Neural cell (in vitro differentiated cells): ENCODE measurements around the gene EBF3. TPM values are rescaled to one million over a fixed set of nuclear protein-coding genes. Genes with fewer than 3 reads are reported as not detected.
A peak's percentile ranks its signal among the peaks of the same experiment; 100 is the strongest.

ENCODE experiments used
- H2AFZ ChIP-seq: fragments of 200-600, 300-800 bp; sonication (generic), shearing (Covaris generic); 2 replicates; pipeline ENCODE4 v1.6.0; 2014; ENCODE audit warnings: low read depth, mild to moderate bottlenecking, antibody characterized with exemption, low read length, moderate library complexity
- H3F3A ChIP-seq: fragments of 200-600 bp; shearing (Covaris generic); 2 replicates; pipeline ENCODE4 v1.6.1; 2016; ENCODE audit warnings: mild to moderate bottlenecking, moderate library complexity, mixed read lengths, antibody characterized with exemption, low read length; ENCODE audit not compliant: insufficient read depth, poor library complexity, severe bottlenecking
- H3K27ac ChIP-seq: fragments of 200-600, 300-800 bp; sonication (generic), shearing (Covaris generic); 2 replicates; pipeline ENCODE4 v1.5.1; 2014; ENCODE audit warnings: mild to moderate bottlenecking, low read length, moderate library complexity
- H3K27me3 ChIP-seq: fragments of 300-800, 200-600 bp; sonication (generic), shearing (Covaris generic); 2 replicates; pipeline ENCODE4 v1.6.0; 2014; ENCODE audit warnings: mild to moderate bottlenecking, low read depth, low read length, moderate library complexity; ENCODE audit not compliant: insufficient read depth
- H3K36me3 ChIP-seq: fragments of 300-800, 200-600 bp; sonication (generic), shearing (Covaris generic); 2 replicates; pipeline ENCODE4 v1.5.1; 2014; ENCODE audit warnings: mild to moderate bottlenecking, antibody characterized with exemption, low read length, moderate library complexity; ENCODE audit not compliant: insufficient read depth
- H3K4me2 ChIP-seq: fragments of 300-800, 200-600 bp; sonication (generic), shearing (Covaris generic); 2 replicates; pipeline ENCODE4 v1.6.0; 2014; ENCODE audit warnings: mild to moderate bottlenecking, low read length
- H3K4me3 ChIP-seq: fragments of 300-800, 200-600 bp; sonication (generic), shearing (Covaris generic); 2 replicates; pipeline ENCODE4 v1.5.1; 2014; ENCODE audit warnings: mild to moderate bottlenecking, low read length, moderate library complexity
- H3K79me2 ChIP-seq: fragments of 200-600 bp; shearing (Covaris generic); replicated peaks from 2 replicates; pipeline ENCODE4 v1.6.0; 2014; ENCODE audit warnings: mild to moderate bottlenecking, low read length, moderate library complexity; ENCODE audit not compliant: insufficient read depth
- H3K9ac ChIP-seq: fragments of 300-800, 200-600 bp; sonication (generic), shearing (Covaris generic); 2 replicates; pipeline ENCODE4 v1.6.1; 2016; ENCODE audit warnings: mild to moderate bottlenecking, low read length, mixed read lengths
- H3K9me2 ChIP-seq: fragments of 200-600 bp; shearing (Covaris generic); 2 replicates; pipeline ENCODE4 v1.6.1; 2016; ENCODE audit warnings: mild to moderate bottlenecking, low read length, mixed read lengths; ENCODE audit not compliant: insufficient read depth
- H3K9me3 ChIP-seq: fragments of 200-600, 300-800 bp; sonication (generic), shearing (Covaris generic); 2 replicates; pipeline ENCODE4 v1.6.1; 2016; ENCODE audit warnings: mild to moderate bottlenecking, mixed run types, low read length, moderate library complexity, mixed read lengths
- H4K20me1 ChIP-seq: fragments of 200-600 bp; shearing (Covaris generic); 2 replicates; pipeline ENCODE4 v1.6.1; 2016; ENCODE audit warnings: mild to moderate bottlenecking, mixed run types; ENCODE audit not compliant: insufficient read depth
- EZH2 ChIP-seq: fragments of 200-600, 300-800 bp; shearing (Covaris generic), sonication (generic); IDR thresholded peaks from 2 replicates; pipeline ENCODE4 v1.6.1; 2014; ENCODE audit warnings: antibody characterized with exemption, low read length, borderline replicate concordance, mild to moderate bottlenecking; ENCODE audit not compliant: insufficient read depth, poor library complexity, severe bottlenecking
- REST ChIP-seq: IDR thresholded peaks from 2 replicates; pipeline ENCODE4 v1.6.1; 2012; ENCODE audit warnings: borderline replicate concordance
- SMC3 ChIP-seq: fragments of 450-650 bp; conservative IDR thresholded peaks from 2 replicates; pipeline ENCODE4 v1.6.1; 2014; ENCODE audit warnings: antibody characterized with exemption, mild to moderate bottlenecking, moderate library complexity; ENCODE audit not compliant: poor library complexity
- TAF1 ChIP-seq: IDR thresholded peaks from 2 replicates; pipeline ENCODE4 v1.6.1; 2012; ENCODE audit warnings: low read depth
- polyA plus RNA-seq: library from polyadenylated mRNA; depleted of rRNA; stranded (reverse); fragments of >200 nt; gene quantifications from 2 replicates; pipeline ENCODE4 v1.2.3, GENCODE V29; 2014

EBF3 gene
- polyA plus RNA-seq, 1 donor from 2014 or later, result 0.38 TPM

GRCh38 chr10:129968020-129968852, 4.2 kb upstream of the EBF3 start:
- no peaks in the 10 kb centered on the region for H3K9me2 ChIP-seq
- no peaks in the 10 kb centered on the region for H3K36me3 ChIP-seq
- no peak for TF ChIP-seq SMC3
- TF ChIP-seq EZH2, result peak; percentile 61
- no peaks in the 10 kb centered on the region for H3K9me3 ChIP-seq
- H3K4me3 ChIP-seq, result no peak overlapping the region
- H3F3A ChIP-seq, result no peaks in the 10 kb centered on the region
- no peak overlapping the region for H3K9ac ChIP-seq
- H2AFZ ChIP-seq, result no peak overlapping the region
- peaks cover 90% of the 10 kb centered on the region for H3K27me3 ChIP-seq
- H3K27ac ChIP-seq, result no peak overlapping the region
- no peaks in the 10 kb centered on the region for H4K20me1 ChIP-seq
- H3K79me2 ChIP-seq, result no peaks in the 10 kb centered on the region
- H3K4me2 ChIP-seq, result no peak overlapping the region

- Histone ChIP-seq H3K27me3 (peaks cover 92% of the 10 kb centered on the region), H3F3A (no peaks in the 10 kb centered on the region), H3K27ac (no peak overlapping the region), H3K4me2 (no peak overlapping the region), H4K20me1 (no peaks in the 10 kb centered on the region), H3K9ac (no peak overlapping the region), H3K79me2 (no peaks in the 10 kb centered on the region), H3K36me3 (no peaks in the 10 kb centered on the region), H2AFZ (no peak overlapping the region), H3K9me2 (no peaks in the 10 kb centered on the region), H3K9me3 (no peaks in the 10 kb centered on the region), H3K4me3 (no peak overlapping the region)
- TF ChIP-seq EZH2 (peak; percentile 88), REST (no peak)
Measured at GRCh38 chr10:129967579-129968019, 3.5 kb upstream of the EBF3 start.

GRCh38 chr10:129966889-129967578, 3.0 kb upstream of the EBF3 start:
- H3K4me2 ChIP-seq, result no peak overlapping the region
- no peaks in the 10 kb centered on the region for H3F3A ChIP-seq
- TF ChIP-seq TAF1 (no peak), EZH2 (peak; percentile 94)
- H4K20me1 ChIP-seq, result no peaks in the 10 kb centered on the region
- no peak overlapping the region for H3K4me3 ChIP-seq
- no peak overlapping the region for H3K27ac ChIP-seq
- no peak overlapping the region for H3K9ac ChIP-seq
- H3K36me3 ChIP-seq, result no peaks in the 10 kb centered on the region
- peaks cover 92% of the 10 kb centered on the region for H3K27me3 ChIP-seq
- no peaks in the 10 kb centered on the region for H3K9me2 ChIP-seq
- H3K9me3 ChIP-seq, result no peaks in the 10 kb centered on the region
- H2AFZ ChIP-seq, result no peak overlapping the region
- H3K79me2 ChIP-seq, result no peaks in the 10 kb centered on the region
